Fibroblast of peridontal ligament (primary cell): ENCODE results near the gene NPAT.
"Not testable (repeated sequence)": the region's sequence is repeated elsewhere in the genome, so short reads cannot be mapped to it uniquely, and the experiment has no call there.

Experiments used
- DNase-seq: peaks from one replicate; pipeline ENCODE4 v3.0.0-alpha.2; 2010; ENCODE audit errors: extremely low read depth

NPAT gene

DNA sequence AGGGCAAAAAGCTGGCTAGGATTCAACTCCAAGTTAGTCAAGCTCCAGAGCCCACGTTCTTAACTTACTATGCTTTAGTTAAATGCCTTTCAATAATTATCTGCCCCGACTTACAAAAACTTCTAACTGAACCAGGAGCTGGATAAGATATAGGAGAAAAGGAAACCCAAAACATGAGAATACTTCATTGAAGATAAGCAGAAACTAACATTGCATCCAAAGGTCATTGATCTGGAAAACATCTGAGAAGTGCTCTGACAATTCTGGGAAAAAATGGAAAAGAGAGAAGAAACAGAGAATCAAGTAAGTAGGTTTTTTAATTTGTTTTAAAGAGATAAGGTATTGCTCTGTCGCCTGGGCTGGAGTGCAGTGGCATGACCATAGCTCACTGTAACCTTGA is 73.9 kb downstream of the NPAT start:
- DNase-seq = no peak

DNA sequence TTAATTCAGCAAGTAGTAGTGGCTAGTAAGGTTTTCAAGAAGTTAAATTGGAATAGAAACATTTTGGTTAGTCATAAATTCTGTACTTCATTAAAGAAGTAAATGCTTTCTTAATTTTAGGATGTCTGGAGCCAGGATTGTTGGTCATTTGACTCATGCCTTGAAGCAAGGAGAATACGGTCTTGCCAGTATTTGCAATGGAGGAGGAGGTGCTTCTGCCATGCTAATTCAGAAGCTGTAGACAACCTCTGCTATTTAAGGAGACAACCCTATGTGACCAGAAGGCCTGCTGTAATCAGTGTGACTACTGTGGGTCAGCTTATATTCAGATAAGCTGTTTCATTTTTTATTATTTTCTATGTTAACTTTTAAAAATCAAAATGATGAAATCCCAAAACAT is 75.3 kb downstream of the NPAT start:
- peak; percentile 37 for DNase-seq

DNA sequence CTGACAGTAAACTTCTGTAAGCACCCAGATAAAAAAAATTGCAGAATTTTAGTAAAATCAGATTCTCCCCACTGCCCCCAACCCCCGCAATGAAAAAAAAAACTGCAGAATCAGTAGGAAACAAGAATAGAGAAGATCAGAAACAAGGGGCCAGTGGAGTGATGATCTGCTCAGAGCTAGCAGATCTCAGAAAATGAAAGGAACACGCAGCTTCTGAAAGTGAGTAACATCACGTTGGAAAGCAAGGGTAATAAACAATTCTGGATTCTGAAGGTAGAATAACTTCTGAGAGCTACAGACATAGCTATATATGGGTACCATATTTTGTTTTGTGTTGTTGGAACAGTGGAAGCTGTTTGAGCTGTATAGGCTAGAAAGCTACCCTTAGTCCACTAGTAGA is 77.8 kb downstream of the NPAT start:
- no peak for DNase-seq

DNA sequence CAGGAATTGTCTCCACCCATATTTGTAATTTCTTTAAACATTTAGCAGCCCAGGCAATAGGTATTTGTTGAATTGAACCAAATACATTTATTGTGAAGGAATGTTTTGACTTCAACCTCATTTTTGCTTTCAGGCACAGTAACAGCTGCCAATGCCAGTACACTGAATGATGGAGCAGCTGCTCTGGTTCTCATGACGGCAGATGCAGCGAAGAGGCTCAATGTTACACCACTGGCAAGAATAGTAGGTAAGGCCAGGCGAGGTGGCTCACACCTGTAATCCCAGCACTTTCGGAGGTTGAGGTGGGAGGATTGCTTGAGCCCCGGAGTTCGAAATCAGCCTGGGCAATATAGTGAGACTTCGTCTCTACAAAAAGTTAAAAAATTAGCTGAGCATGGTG is 80.1 kb downstream of the NPAT start:
- no peak for DNase-seq

DNA sequence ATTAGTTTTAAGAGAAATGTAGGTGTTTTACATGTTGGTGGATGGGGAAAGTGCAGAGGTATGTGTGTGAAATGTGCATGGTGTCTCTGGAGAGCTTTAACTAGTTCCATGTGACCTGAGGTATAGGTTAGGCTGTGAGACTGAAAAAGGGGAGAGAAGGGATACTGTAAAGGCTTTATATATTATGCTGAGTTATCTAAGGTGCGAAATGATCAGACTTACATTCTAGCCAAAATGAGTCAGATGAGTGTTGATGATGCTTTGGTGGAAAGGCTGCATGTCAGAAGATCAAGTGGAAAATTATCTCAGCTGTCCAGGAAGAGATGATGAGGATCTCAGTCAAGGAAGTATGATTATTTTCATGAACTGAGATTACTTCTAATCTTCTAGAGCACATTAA is 85.2 kb downstream of the NPAT start:
- DNase-seq = no peak

DNA sequence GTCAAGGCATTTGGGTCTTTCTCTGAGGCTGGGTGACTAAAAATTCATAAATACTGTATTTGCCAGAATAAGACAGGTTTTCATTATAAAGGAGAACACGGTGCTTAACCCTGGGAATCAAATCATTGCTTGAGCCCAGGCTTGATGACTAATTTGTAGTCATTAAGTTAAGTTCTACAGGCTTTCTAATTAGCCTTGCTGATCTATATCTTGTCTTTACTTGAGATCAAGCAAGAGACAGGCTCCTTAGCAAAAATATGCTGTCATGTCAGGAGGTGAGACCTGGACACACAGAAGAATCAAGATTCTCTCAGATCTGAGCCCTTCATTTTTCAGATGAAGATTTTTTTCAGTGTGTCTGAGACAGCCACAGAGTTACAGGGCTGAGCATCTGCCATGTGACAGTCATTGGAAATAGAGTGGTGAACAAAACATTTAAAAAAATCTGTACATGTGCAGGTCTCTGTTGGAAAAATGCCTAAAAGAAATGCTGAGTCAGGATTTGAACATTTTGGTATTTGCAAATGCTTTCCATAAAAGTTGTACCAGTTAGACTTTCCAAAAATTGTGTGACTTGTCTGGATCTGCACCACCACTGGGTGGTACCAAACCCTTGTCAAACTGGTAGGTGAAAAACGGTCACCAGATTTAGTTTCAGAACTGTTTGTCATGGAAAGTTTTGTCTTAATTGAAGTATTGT is 86.4 kb downstream of the NPAT start:
- DNase-seq = peak; percentile 51

DNA sequence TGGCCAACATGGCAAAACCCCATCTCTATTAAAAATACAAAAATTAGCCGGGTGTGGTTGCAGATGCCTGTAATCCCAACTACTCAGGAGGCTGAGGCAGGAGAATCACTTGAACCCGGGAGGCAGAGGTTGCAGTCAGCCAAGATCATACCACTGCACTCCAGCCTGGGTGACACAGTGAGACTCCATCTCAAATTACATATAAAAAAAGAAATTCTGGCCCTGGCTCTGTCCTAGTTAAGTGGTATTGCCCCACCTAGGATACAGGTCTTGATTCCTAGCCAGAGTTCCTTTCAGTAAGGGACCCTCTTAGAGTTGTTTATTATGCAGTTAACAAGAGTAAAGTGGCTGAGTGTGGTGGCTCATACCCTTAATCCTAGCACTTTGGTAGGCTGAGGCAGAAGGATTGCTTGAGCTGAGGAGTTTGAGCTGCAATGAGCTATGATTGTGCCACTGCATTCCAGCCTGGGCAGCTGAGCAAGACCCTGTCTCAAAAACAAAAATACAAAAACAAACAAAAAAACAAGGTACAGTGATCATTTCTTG is 89.4 kb downstream of the NPAT start:
- not testable (repeated sequence) for DNase-seq

DNA sequence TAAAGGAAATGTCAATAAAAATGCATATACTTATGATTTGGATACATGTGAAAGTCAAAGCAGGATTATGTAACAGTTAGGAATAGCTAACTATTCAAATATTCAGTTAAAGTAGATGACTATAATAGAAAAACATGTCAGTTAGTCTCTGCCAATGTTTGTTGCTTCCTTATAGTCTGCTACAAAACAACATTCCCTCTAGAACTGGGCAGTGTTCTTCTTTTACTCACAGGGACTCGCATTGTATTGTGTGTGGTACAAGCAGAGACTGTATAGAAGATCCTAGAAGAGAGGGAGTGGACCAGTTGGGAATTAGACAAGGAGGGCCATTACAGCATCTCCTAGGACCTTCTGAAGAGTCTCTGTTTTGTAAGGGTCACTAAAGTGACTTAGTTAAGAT is 90.4 kb downstream of the NPAT start:
- DNase-seq = no peak

DNA sequence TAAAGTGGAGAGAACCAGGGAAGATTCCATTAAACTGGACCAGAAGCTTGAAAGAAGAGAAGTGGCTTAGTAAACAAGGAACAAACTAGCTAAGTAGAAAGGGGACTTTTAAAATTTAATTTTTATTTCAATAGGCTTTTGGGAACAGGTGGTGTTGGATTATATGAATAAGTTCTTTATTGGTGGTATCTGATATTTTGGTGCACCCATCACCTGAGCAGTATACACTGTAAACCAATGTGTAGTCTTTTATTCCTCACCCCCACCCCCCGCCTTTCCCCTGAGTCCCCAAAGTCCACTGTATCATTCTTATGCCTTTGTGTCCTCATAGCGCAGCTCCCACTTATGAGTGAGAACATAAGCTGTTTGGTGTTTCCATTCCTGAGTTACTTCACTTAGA is 93.7 kb downstream of the NPAT start:
- DNase-seq = no peak

DNA sequence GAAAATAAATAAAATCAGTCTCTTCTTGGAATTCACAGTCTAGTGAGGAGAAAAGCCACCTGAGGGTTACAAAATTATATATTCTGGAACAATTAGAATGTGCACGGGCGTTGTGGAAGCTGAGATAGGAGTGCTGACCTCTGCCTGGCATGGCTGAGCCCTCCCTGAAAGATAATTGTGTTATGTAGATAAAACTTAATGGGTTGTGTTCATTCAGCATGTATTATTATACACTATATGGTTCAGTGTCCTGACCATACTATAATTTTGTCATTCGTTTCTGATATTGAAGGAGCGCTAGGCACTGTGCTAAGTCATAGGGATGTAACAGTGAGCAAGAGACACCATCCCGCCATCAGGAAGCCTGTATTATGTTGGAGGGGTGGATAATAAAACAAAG is 97.3 kb downstream of the NPAT start:
- no peak for DNase-seq

DNA sequence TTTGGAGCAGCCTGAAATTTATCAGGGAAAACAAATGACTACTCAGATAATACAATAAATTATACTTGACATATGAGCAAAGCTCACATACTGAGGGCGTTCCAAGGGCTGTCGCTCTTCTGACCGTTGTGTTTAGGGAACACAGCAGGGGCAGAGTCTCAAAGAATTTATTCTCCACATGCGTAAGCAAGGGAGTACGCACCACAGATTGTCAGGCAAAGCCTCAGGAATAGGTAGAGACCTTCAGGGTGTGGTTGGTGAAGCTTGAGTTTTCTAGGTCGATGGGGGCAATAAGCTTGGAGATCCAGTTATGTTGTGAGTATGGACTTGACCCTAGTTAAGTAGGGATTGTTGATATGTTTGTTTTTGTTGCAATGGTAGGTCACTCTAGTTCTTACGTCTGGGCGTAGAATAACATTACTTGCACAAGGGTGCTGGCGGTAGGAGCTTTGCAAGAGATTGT is 100.2 kb downstream of the NPAT start:
- peak; percentile 36 for DNase-seq

DNA sequence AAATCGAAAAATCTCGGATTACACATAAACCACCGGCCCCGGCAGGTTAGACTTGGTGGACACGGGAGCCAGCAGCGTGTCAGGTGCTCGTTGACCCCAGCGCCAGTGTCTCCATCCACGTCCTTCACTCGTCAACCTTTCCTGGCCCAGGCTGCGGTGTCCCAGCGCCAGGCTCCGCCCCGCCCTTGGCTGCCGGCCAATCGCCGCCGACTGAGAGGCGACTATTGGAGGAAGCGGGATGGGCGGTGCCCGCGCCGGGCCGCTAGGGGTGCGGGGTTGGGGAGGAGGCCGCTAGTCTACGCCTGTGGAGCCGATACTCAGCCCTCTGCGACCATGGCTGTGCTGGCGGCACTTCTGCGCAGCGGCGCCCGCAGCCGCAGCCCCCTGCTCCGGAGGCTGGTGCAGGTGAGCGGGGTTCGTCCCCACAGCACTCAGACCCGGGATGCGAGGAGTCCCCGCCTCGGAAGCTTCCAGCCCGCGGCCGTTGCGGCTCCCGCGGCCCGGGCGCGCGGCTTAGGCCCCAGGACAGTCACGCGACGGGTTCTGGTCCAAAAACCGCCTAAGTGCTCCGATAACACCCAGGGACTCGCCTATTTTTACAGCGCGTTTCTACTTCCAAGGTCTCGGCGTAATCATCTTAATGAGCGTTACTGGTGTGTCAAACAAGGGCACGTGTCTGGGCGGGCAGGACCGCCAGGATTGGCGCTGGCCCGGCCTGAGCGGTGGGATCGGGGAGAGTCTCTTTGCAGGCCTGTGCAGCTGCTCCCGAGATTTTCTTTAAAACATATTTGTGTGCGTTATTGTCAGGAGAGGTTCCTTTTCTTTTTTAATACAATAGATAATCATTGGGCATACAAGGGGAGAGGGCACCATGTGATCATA is 100.9 kb downstream of the NPAT start, which contains the start of gene ACAT1:
TSS of gene ACAT1 (plus strand) at position 294 of the 882 bp plus-strand sequence. CDS start at position 334, 40 bp downstream.
- DNase-seq = peak; percentile 84

DNA sequence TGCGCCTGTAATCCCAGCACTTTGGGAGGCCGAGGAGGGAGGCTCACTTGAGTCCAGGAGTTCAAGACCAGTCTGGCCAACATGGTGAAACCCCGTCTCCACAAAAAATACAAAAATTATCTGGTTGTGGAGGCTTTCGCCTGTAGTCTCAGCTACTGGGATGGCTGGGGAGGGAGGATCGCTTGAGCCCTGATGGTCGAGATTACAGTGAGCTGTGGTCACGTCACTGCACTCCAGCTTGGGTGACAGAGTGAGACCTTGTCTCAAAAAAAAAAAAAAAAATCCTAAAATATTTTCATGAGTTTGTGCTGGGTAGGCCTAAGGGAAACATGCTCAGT is 101.5 kb downstream of the NPAT start:
- DNase-seq = not testable (repeated sequence)

DNA sequence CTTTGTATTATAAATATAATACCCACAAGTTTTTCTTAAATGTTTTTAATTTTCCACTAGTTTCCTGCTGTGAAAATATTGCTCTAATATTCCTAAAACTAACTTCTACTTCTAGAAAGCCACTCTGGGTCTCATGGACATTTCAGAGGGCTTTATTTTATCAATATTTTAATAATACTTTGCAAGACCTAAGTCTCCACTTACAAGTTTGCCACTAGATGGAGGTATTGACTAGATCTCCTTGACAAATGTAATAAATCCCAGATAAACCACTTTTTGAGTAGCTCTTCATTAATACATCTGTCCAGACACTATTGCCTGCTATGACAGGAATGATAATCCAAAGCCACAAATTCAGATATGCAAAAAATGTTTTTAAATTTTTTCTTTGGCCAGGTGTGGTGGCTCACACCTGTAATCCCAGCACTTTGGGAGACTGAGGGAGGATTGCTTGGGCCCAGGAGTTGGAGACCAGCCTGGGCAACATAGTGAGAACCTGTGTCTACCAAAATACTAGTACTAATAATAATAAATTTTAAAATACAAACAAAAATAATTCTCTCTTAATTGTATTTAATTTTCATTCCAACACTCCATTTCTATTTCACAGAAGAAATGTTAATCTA is 104.6 kb downstream of the NPAT start:
- peak; percentile 83 for DNase-seq

DNA sequence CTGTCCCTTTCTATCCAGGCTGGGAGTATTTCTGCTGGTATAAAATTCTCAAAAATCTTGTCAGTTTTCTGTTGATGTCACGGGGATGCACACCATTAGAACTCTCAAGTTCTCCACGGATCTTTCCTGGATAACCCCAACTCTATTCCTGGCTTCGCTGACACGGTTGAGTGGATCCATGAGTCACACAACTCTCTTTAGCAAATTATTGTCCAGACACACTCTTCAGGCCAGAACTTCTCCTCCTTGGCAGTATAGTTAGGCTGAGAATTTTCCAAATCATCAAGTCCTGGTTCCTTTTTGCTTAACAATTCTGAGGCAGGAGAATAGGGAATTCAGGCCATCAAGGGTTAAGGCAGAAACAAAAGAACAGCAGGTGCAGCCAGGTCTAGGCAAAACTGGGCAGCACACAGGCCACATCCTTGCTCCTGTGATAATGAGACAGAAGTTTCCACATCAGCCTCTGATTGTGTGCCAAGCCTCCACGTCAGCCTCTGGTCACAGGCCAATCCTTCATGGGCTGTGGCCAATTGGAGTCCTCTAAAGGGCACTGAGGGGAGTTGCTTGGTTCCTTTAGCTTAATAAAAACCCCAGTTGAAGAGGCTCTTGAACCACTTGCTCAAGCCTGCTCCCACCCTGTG is 106.8 kb downstream of the NPAT start:
- peak; percentile 95 for DNase-seq

DNA sequence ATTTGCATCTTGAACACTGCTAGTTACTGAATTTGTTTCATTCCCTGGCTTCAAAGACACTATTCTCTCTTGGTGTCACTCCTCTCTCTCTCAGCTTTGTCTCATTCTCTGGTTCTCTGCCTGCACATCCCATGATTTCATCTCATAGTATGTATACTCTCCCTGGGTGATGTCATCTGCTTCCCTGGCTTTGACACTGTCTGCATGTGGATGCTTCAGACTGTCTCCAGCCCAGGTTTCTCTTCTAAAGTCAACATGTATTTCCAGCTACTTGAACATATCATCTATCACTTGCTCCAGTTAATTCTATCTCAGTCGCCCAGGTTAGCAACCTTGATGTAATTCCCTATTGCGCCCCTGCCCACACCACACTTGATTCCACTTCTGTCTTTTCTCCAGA is 110.4 kb downstream of the NPAT start:
- DNase-seq = peak; percentile 11

DNA sequence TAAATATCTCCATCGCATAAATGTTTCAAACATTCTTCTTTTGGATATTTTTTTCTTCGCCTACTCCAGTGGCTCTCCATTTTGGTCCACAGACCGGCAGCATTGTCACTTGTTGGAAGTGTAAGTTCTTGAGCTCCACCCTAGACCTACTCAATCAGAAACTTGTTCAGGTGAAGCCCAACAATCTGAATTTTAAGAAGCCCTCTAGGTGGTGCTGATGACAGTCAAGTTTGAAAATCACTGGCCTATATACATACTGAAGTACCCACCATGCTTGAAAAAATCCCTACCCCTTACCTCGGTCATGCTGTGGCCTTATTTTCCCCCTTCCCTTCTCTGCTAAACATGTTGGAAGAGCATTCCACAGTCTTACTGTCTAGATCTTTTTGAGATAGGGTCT is 111.3 kb downstream of the NPAT start:
- no peak for DNase-seq
